ENCODE measurements around the gene AQP7. TPM values are rescaled to one million over a fixed set of nuclear protein-coding genes. Genes with fewer than 3 reads are reported as not detected.

The AQP7 gene
- total and polyA plus RNA-seq, 10 donors: 0.26 to 3.2 (median 1.7) TPM

DNA sequence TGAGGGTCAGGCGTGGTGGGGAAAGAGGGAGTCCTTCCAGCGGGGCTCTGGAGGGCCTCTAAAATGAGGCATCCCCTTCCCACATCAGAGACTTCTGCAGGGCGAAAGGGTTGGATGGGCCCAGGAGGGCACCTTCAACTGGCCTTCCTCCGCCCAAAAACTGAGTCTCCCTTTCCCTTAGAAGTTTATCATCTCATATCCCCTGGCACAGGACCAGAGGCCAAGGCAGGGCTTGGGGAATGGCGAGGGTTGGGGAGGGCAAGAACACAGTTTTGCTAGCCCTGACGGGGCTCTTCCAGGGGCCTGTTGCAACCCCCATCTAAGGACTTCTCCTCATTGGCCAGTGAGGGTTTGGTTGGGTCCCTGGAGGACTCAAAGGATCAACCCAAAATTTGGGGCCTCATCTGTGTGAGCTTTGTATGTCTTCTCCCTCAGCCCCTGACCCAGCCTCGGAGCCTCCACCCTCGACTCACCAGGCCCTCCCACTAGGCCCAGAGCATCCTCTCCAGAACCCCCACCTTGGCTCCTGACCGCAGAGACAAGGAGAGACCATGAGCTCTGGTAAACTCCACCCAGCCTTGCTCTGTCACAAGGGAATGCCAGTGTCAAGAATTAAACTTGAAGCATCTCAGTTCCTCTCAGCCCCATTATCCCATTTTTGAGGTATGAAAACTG lies 24.1 kb downstream of the AQP7 start:
- intact Hi-C loops (cut with DNase I; ENCODE audit: low total_unique reads): loop anchor here (10.0 kb wide), 1 partner anchor 87 kb away; no protein-coding TSS in a partner anchor
- WGBS, 5 donors: 79 to 88% (median 82%) methylated on average over 7 to 9 of the region's 9 CpGs
- Histone ChIP-seq H3K4me3 (no peak overlapping the region), H3K4me1 (peaks cover 0 to 33% (median 21%) of the 10 kb centered on the region in 6 donors), H3K9me3 (no peaks in the 10 kb centered on the region), H3K36me3 (peaks cover 0 to 5% (median 0%) of the 10 kb centered on the region in 6 donors), H3K27me3 (replicated peaks in 1 of 7) (no peaks in the 10 kb centered on the region), H3K27ac (no peak overlapping the region)
- TF ChIP-seq POLR2A (IDR thresholded peaks at IDR 0.05) (no peak), POLR2AphosphoS5 (IDR thresholded peaks at IDR 0.05) (no peak)
- TF ChIP-seq, protein P1, sequence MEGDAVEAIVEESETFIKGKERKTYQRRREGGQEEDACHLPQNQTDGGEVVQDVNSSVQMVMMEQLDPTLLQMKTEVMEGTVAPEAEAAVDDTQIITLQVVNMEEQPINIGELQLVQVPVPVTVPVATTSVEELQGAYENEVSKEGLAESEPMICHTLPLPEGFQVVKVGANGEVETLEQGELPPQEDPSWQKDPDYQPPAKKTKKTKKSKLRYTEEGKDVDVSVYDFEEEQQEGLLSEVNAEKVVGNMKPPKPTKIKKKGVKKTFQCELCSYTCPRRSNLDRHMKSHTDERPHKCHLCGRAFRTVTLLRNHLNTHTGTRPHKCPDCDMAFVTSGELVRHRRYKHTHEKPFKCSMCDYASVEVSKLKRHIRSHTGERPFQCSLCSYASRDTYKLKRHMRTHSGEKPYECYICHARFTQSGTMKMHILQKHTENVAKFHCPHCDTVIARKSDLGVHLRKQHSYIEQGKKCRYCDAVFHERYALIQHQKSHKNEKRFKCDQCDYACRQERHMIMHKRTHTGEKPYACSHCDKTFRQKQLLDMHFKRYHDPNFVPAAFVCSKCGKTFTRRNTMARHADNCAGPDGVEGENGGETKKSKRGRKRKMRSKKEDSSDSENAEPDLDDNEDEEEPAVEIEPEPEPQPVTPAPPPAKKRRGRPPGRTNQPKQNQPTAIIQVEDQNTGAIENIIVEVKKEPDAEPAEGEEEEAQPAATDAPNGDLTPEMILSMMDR (IDR thresholded peaks at IDR 0.05 in 8 of 11, conservative IDR thresholded peaks at IDR 0.05 in 3 of 11): no peak
- DNase-seq: no peak

DNA sequence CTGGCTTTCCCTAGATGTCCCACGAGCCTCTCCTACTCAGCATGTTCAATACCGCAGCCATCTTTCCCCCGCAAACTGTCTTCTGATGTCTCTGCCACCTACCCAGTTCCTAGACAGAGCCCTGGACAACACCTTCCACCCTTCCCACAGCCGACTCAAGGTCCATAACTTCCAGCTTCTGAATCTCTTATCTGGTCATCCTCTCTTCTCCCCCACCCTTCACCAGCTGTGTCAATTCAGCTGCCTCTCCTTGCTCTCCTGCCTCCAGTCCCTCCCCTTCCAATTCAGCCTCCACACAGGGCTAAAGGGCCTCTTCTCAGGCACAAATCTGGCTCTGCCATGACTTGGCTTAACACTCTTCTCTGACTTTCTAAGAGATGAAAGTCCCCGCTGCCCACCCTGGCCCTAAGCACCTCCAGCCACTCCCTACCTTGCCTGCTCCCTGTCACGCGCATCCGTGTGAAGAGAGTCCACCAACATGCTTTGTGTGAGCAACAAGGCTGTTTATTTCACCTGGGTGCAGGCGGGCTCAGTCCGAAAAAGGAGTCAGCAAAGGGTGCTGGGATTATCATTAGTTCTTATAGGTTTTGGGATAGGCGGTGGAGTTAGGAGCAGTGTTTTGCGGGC lies 25.2 kb downstream of the AQP7 start:
- H3K4me3 ChIP-seq: no peak overlapping the region
- peaks cover 0 to 33% (median 21%) of the 10 kb centered on the region in 6 donors for H3K4me1 ChIP-seq
- peaks cover 0 to 15% (median 1%) of the 10 kb centered on the region in 6 donors for H3K36me3 ChIP-seq
- peak overlapping the region in 1 of 8 donors; percentile 72 for H3K27ac ChIP-seq
- DNase-seq: no peak
- WGBS, 5 donors: 94 to 98% (median 96%) methylated on average over 12 of the region's 12 CpGs
- intact Hi-C loops (cut with DNase I; ENCODE audit: low total_unique reads): loop anchor here (10.0 kb wide), 1 partner anchor 88 kb away; no protein-coding TSS in a partner anchor
- TF ChIP-seq POLR2A (IDR thresholded peaks at IDR 0.05): no peak
- TF ChIP-seq, protein P1 (IDR thresholded peaks at IDR 0.05 in 8 of 11, conservative IDR thresholded peaks at IDR 0.05 in 3 of 11): no peak
- no peak for TF ChIP-seq POLR2AphosphoS5 (IDR thresholded peaks at IDR 0.05)
- no peaks in the 10 kb centered on the region for H3K27me3 ChIP-seq (replicated peaks in 1 of 7)
- no peaks in the 10 kb centered on the region for H3K9me3 ChIP-seq

DNA sequence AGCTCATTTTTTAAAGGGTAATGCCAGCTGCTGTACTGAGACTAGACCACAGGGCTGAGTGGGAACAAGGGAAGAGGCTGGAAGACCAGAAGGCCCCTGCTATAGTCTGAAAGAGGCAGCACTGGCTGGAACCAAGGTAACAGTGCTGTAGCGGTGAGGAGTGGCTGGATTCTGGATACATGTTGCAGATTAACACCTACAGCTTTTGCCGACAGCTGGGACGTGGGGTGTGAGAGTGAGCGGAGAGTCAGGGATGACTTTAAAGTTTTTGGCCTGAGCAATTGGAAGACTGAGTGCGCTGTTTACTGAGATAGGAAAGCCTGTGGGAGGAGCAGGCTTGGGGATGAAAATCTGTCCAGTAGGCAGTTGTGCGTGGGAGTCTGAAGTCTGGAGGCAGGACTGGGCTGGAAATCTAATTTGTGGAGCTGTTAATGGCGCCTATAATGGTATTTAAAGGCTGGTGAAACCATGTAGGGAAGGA lies 26.5 kb downstream of the AQP7 start:
- intact Hi-C loops (cut with DNase I; ENCODE audit: low total_unique reads): loop anchor here (10.0 kb wide), 1 partner anchor 89 kb away; no protein-coding TSS in a partner anchor
- DNase-seq: no peak
- no peaks in the 10 kb centered on the region for H3K27me3 ChIP-seq (replicated peaks in 1 of 7)
- no peaks in the 10 kb centered on the region for H3K9me3 ChIP-seq
- no peak overlapping the region for H3K4me3 ChIP-seq
- H3K36me3 ChIP-seq: peaks cover 0 to 29% (median 14%) of the 10 kb centered on the region in 6 donors
- H3K27ac ChIP-seq: peak overlapping the region in 5 of 8 donors; percentile 22 to 72 (median 56)
- H3K4me1 ChIP-seq: peaks cover 0 to 33% (median 21%) of the 10 kb centered on the region in 6 donors
- WGBS, 5 donors: 79 to 95% (median 87%) methylated on average over 7 of the region's 7 CpGs
- TF ChIP-seq, protein P1 (IDR thresholded peaks at IDR 0.05 in 8 of 11, conservative IDR thresholded peaks at IDR 0.05 in 3 of 11): no peak
- TF ChIP-seq POLR2A (IDR thresholded peaks at IDR 0.05) (no peak), POLR2AphosphoS5 (IDR thresholded peaks at IDR 0.05) (no peak)
